ENCODE results near the gene TNFRSF21. TPM values are rescaled to one million over a fixed set of nuclear protein-coding genes. Genes with fewer than 3 reads are reported as not detected.

Gene TNFRSF21
- total and polyA plus RNA-seq, 7 donors: 2.7 to 22.3 (median 6.2) TPM

- Histone ChIP-seq H3K27me3 (ENCODE audit: insufficient read depth in 3 of 3, low read length in 2 of 3) (no peaks in the 10 kb centered on the region), H3K4me1 (no peaks in the 10 kb centered on the region), H3K27ac (no peak overlapping the region), H3K36me3 (ENCODE audit: insufficient read depth in 1 of 2, low read depth in 1 of 2) (no peaks in the 10 kb centered on the region), H3K4me3 (no peak overlapping the region), H3K9me3 (peaks cover 1% of the 10 kb centered on the region)
- intact Hi-C loops (cut with DNase I): no loop called here
- ATAC-seq (no peak), DNase-seq (no peak)
- 57 to 64% (median 59%) methylated on average over 9 of the region's 9 CpGs for WGBS, 3 donors
- TF ChIP-seq CTCF (IDR thresholded peaks at IDR 0.05): no peak
Observed at GRCh38 chr6:47221565-47221964, 88.1 kb downstream of the TNFRSF21 start.

GRCh38 chr6:47209632-47210031, 100.1 kb downstream of the TNFRSF21 start:
- no peaks in the 10 kb centered on the region for H3K36me3 ChIP-seq (ENCODE audit: insufficient read depth in 1 of 2, low read depth in 1 of 2)
- TF ChIP-seq CTCF (IDR thresholded peaks at IDR 0.05): no peak
- no peaks in the 10 kb centered on the region for H3K27me3 ChIP-seq (ENCODE audit: insufficient read depth in 3 of 3, low read length in 2 of 3)
- H3K27ac ChIP-seq: no peak overlapping the region
- H3K9me3 ChIP-seq: no peaks in the 10 kb centered on the region
- no peak overlapping the region for H3K4me3 ChIP-seq
- intact Hi-C loops (cut with DNase I): no loop called here
- 47 to 64% (median 58%) methylated on average over 6 of the region's 6 CpGs for WGBS, 3 donors
- ATAC-seq: no peak
- H3K4me1 ChIP-seq: no peaks in the 10 kb centered on the region
- no peak for DNase-seq

- Histone ChIP-seq H3K4me3 (no peak overlapping the region), H3K36me3 (ENCODE audit: insufficient read depth in 1 of 2, low read depth in 1 of 2) (no peaks in the 10 kb centered on the region), H3K27me3 (ENCODE audit: insufficient read depth in 3 of 3, low read length in 2 of 3) (no peaks in the 10 kb centered on the region), H3K4me1 (no peaks in the 10 kb centered on the region), H3K27ac (no peak overlapping the region), H3K9me3 (no peaks in the 10 kb centered on the region)
- 76 to 83% (median 78%) methylated on average over 2 of the region's 2 CpGs for WGBS, 3 donors
- ATAC-seq: no peak
- TF ChIP-seq CTCF (IDR thresholded peaks at IDR 0.05): no peak
- no peak for DNase-seq
- intact Hi-C loops (cut with DNase I): no loop called here
Observed at GRCh38 chr6:47207261-47207660, 102.4 kb downstream of the TNFRSF21 start.

GRCh38 chr6:47206626-47207025, 103.1 kb downstream of the TNFRSF21 start:
- no peak for TF ChIP-seq CTCF (IDR thresholded peaks at IDR 0.05)
- no peak overlapping the region for H3K27ac ChIP-seq
- H3K4me3 ChIP-seq: no peak overlapping the region
- DNase-seq (no peak), ATAC-seq (no peak)
- H3K27me3 ChIP-seq (ENCODE audit: insufficient read depth in 3 of 3, low read length in 2 of 3): no peaks in the 10 kb centered on the region
- H3K4me1 ChIP-seq: no peaks in the 10 kb centered on the region
- no peaks in the 10 kb centered on the region for H3K36me3 ChIP-seq (ENCODE audit: insufficient read depth in 1 of 2, low read depth in 1 of 2)
- H3K9me3 ChIP-seq: no peaks in the 10 kb centered on the region
- intact Hi-C loops (cut with DNase I): no loop called here

- whole genome bisulfite sequencing, 3 donors: 48 to 87% (median 74%) methylated on average over 2 of the region's 2 CpGs
- no peak overlapping the region for H3K27ac ChIP-seq
Observed at GRCh38 chr6:47203938-47204611, 105.6 kb downstream of the TNFRSF21 start.

More at GRCh38 chr6:47203938-47204611, 105.6 kb downstream of the TNFRSF21 start:
- intact Hi-C loops (cut with DNase I): no loop called here
- H3K4me1 ChIP-seq: no peaks in the 10 kb centered on the region
- no peak for TF ChIP-seq CTCF (IDR thresholded peaks at IDR 0.05)
- no peaks in the 10 kb centered on the region for H3K27me3 ChIP-seq (ENCODE audit: insufficient read depth in 3 of 3, low read length in 2 of 3)
- H3K36me3 ChIP-seq (ENCODE audit: insufficient read depth in 1 of 2, low read depth in 1 of 2): no peaks in the 10 kb centered on the region
- no peak for DNase-seq
- no peaks in the 10 kb centered on the region for H3K9me3 ChIP-seq
- H3K4me3 ChIP-seq: no peak overlapping the region
- peak in 1 of 4 donors; percentile 61 for ATAC-seq

Measured in psoas muscle (tissue), 8 donors.